ENCODE results near the gene GMDS.

DNA sequence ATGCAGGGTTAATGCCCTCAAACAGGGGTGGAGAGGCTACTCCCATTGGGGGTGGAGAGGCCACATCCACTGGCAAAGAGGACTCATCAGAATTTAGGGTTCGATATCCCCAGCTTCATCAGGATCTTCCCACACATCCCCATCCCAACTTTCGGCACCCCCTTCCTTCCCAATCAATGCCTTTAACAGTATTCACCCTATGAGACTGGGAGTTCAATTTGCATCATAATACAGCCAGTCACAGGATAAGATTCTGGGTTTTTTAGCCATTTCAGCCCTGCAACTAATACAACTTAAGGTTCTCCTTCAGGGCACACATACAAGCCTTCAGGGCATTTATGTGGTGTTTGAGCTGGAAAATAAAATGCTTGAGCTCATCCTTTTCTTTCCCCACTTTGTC is 80.9 kb downstream of the GMDS start:
- TF ChIP-seq, protein P1, sequence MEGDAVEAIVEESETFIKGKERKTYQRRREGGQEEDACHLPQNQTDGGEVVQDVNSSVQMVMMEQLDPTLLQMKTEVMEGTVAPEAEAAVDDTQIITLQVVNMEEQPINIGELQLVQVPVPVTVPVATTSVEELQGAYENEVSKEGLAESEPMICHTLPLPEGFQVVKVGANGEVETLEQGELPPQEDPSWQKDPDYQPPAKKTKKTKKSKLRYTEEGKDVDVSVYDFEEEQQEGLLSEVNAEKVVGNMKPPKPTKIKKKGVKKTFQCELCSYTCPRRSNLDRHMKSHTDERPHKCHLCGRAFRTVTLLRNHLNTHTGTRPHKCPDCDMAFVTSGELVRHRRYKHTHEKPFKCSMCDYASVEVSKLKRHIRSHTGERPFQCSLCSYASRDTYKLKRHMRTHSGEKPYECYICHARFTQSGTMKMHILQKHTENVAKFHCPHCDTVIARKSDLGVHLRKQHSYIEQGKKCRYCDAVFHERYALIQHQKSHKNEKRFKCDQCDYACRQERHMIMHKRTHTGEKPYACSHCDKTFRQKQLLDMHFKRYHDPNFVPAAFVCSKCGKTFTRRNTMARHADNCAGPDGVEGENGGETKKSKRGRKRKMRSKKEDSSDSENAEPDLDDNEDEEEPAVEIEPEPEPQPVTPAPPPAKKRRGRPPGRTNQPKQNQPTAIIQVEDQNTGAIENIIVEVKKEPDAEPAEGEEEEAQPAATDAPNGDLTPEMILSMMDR (IDR thresholded peaks at IDR 0.05) = no peak
- no peak for TF ChIP-seq POLR2A (IDR thresholded peaks at IDR 0.05)

Data from Peyer's patch (tissue), 4 donors.